ENCODE measurements around the gene TAS2R20. TPM values are rescaled to one million over a fixed set of nuclear protein-coding genes. Genes with fewer than 3 reads are reported as not detected.

Gene TAS2R20
- total and polyA plus RNA-seq, 8 donors: 0.35 to 0.98 (median 0.70) TPM; not detected in 1

GRCh38 chr12:11014234-11014633 is 16.1 kb upstream of the TAS2R20 start:
- Histone ChIP-seq H3K27ac (no peak overlapping the region), H3K36me3 (no peaks in the 10 kb centered on the region), H3K9me3 (no peaks in the 10 kb centered on the region), H3K4me1 (no peaks in the 10 kb centered on the region), H3K27me3 (no peaks in the 10 kb centered on the region), H3K4me3 (no peak overlapping the region)
- no peak for FAIRE-seq
- TF ChIP-seq CTCF (IDR thresholded peaks at IDR 0.05): no peak
- DNase-seq: no peak
- no peak for ATAC-seq
- intact Hi-C loops (cut with DNase I): loop anchor here in 1 of 3 donors (10.0 kb wide), 1 partner anchor 61 kb away; no protein-coding TSS in a partner anchor

DNA sequence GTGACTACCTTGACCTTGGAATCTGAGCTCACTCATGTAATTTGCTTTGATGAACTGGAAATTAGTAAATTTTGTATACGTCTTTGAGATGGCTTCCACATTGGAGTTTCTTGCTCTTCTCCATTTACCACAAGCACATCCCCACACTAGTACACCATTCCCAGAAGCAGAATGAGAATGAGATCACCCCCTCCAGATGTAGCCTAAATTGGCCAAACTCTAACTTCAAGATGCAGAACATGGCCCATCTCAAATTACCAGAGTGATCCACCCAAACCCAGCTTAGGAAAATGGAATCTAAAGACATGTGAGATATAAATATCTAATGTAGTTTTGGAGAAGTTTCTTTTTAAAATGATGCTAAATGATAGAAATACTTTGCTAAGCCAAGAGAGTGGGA is 9.5 kb upstream of the TAS2R20 start:
- DNase-seq: no peak
- TF ChIP-seq CTCF (IDR thresholded peaks at IDR 0.05): no peak
- Histone ChIP-seq H3K9me3 (no peaks in the 10 kb centered on the region), H3K4me1 (no peaks in the 10 kb centered on the region), H3K27ac (no peak overlapping the region), H3K27me3 (no peaks in the 10 kb centered on the region), H3K4me3 (no peak overlapping the region), H3K36me3 (no peaks in the 10 kb centered on the region)
- intact Hi-C loops (cut with DNase I): no loop called here
- FAIRE-seq: no peak
- no peak for ATAC-seq
- WGBS, 2 donors: 95 to 96% methylated on average over 1 of the region's 1 CpG

- no peak for FAIRE-seq
- H3K9me3 ChIP-seq: peaks cover 0 to 2% (median 0%) of the 10 kb centered on the region in 4 donors
- no peak for DNase-seq
- no peak for ATAC-seq
- intact Hi-C loops (cut with DNase I): no loop called here
- H3K27me3 ChIP-seq: no peaks in the 10 kb centered on the region
- H3K36me3 ChIP-seq: no peaks in the 10 kb centered on the region
- no peak for TF ChIP-seq CTCF (IDR thresholded peaks at IDR 0.05)
- H3K4me3 ChIP-seq: no peak overlapping the region
- H3K4me1 ChIP-seq: no peaks in the 10 kb centered on the region
- WGBS, 2 donors: 96% methylated on average over 3 of the region's 3 CpGs
- no peak overlapping the region for H3K27ac ChIP-seq
Measured at GRCh38 chr12:10994307-10994706, 3.8 kb downstream of the TAS2R20 start.

DNA sequence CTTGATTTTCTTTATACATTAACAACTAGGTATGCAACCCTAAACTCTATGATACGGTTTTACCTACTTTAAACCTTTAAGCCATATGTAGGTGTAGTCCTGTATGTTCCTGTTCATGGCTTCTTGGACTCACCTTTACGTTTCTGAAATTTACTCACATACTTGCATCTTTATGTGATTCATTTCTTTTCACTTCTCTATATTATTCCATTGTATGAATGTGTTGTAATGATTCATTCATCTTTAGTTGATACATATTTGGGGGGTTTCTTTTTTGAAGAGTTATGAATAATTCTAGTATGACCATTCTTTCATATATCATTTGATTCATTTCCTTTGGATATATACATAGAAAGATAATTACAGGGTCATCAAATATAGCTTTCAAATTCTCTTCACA is 9.0 kb downstream of the TAS2R20 start:
- no peaks in the 10 kb centered on the region for H3K36me3 ChIP-seq
- H3K9me3 ChIP-seq: peaks cover 0 to 3% (median 0%) of the 10 kb centered on the region in 4 donors
- DNase-seq (no peak), FAIRE-seq (no peak), ATAC-seq (no peak)
- no peak overlapping the region for H3K4me3 ChIP-seq
- no peaks in the 10 kb centered on the region for H3K4me1 ChIP-seq
- H3K27ac ChIP-seq: no peak overlapping the region
- no peaks in the 10 kb centered on the region for H3K27me3 ChIP-seq
- TF ChIP-seq CTCF (IDR thresholded peaks at IDR 0.05): no peak
- WGBS, 2 donors: 93 to 95% methylated on average over 2 of the region's 2 CpGs
- intact Hi-C loops (cut with DNase I): no loop called here

- Histone ChIP-seq H3K27me3 (no peaks in the 10 kb centered on the region), H3K36me3 (no peaks in the 10 kb centered on the region), H3K4me3 (no peak within 1 kb of the TSS), H3K27ac (no peak within 1 kb of the TSS), H3K4me1 (no peaks in the 10 kb centered on the region), H3K9me3 (peaks cover 0 to 3% (median 0%) of the 10 kb centered on the region in 4 donors)
- 47% methylated on average over 2 of the region's 2 CpGs for WGBS, 2 donors
- no peak for FAIRE-seq
- no peak for DNase-seq
- no peak for TF ChIP-seq CTCF (IDR thresholded peaks at IDR 0.05)
- intact Hi-C loops (cut with DNase I): no loop called here
- no peak for ATAC-seq
Measured at GRCh38 chr12:10986812-10987211, 11.3 kb downstream of the TAS2R20 start, which contains the start of gene TAS2R50. TSS of gene TAS2R50 (minus strand) at chr12:10986912. CDS start at chr12:10986860, 52 bp downstream.
